Right renal pelvis (tissue), 4 donors: Measurements from ENCODE around the gene CHRDL1. TPM values are rescaled to one million over a fixed set of nuclear protein-coding genes. Genes with fewer than 3 reads are reported as not detected.

Experiments
- DNase-seq, 4 donors: peaks; one replicate each; pipeline ENCODE4 v3.0.0-alpha.2; 2013; ENCODE audit warnings: low read depth in 4 of 4, low spot score in 3 of 4, missing footprints in 1 of 4
- polyA plus RNA-seq, 4 donors: library from polyadenylated mRNA; unstranded; fragments of 120-200 nt; gene quantifications; one replicate each; pipeline ENCODE4 v1.2.1, GENCODE V29; 2013; ENCODE audit not compliant: insufficient read length in 4 of 4

CHRDL1 gene
- polyA plus RNA-seq, 4 donors = 9.9 to 13.7 (median 11.5) TPM

GRCh38 chrX:110745288-110745687, 50.3 kb downstream of the CHRDL1 start:
- peak in 1 of 4 donors; percentile 0 for DNase-seq

GRCh38 chrX:110743679-110744340, 51.8 kb downstream of the CHRDL1 start:
- DNase-seq = no peak

- DNase-seq = no peak
Measured at GRCh38 chrX:110741213-110741796, 54.3 kb downstream of the CHRDL1 start.

GRCh38 chrX:110734894-110735541, 60.6 kb downstream of the CHRDL1 start:
- no peak for DNase-seq

- no peak for DNase-seq
Measured at GRCh38 chrX:110734271-110734670, 61.3 kb downstream of the CHRDL1 start.

GRCh38 chrX:110733166-110733565, 62.5 kb downstream of the CHRDL1 start:
- DNase-seq = no peak

GRCh38 chrX:110732266-110732665, 63.4 kb downstream of the CHRDL1 start:
- no peak for DNase-seq

- no peak for DNase-seq
Measured at GRCh38 chrX:110723844-110724243, 71.8 kb downstream of the CHRDL1 start.

GRCh38 chrX:110722135-110722534, 73.5 kb downstream of the CHRDL1 start:
- no peak for DNase-seq

- no peak for DNase-seq
Measured at GRCh38 chrX:110713666-110714065, 82.0 kb downstream of the CHRDL1 start.

- DNase-seq = no peak
Measured at GRCh38 chrX:110706446-110706845, 89.2 kb downstream of the CHRDL1 start.

GRCh38 chrX:110703641-110704040, 92.0 kb downstream of the CHRDL1 start:
- DNase-seq = no peak

- DNase-seq = no peak
Measured at GRCh38 chrX:110699109-110699508, 96.5 kb downstream of the CHRDL1 start.

GRCh38 chrX:110698696-110699095, 96.9 kb downstream of the CHRDL1 start:
- DNase-seq = no peak

- DNase-seq = no peak
Measured at GRCh38 chrX:110692866-110693265, 102.8 kb downstream of the CHRDL1 start.

GRCh38 chrX:110691446-110691845, 104.2 kb downstream of the CHRDL1 start:
- DNase-seq = no peak

- DNase-seq = no peak
Measured at GRCh38 chrX:110684653-110685052, 111.0 kb downstream of the CHRDL1 start.

- no peak for DNase-seq
Measured at GRCh38 chrX:110683925-110684324, 111.7 kb downstream of the CHRDL1 start.

GRCh38 chrX:110678591-110678990, 117.0 kb downstream of the CHRDL1 start:
- DNase-seq = no peak

GRCh38 chrX:110675886-110676285, 119.7 kb downstream of the CHRDL1 start:
- DNase-seq = no peak

- DNase-seq = no peak
Measured at GRCh38 chrX:110671068-110671803, 124.4 kb downstream of the CHRDL1 start.
